IPS-NIHi7 (cell line): Measurements from ENCODE around the gene INTS1.

Experiments used
- DNase-seq: peaks from one replicate; pipeline ENCODE4 v3.0.0; 2012; ENCODE audit warnings: mixed read lengths; ENCODE audit errors: extremely low spot score

INTS1 gene

DNA sequence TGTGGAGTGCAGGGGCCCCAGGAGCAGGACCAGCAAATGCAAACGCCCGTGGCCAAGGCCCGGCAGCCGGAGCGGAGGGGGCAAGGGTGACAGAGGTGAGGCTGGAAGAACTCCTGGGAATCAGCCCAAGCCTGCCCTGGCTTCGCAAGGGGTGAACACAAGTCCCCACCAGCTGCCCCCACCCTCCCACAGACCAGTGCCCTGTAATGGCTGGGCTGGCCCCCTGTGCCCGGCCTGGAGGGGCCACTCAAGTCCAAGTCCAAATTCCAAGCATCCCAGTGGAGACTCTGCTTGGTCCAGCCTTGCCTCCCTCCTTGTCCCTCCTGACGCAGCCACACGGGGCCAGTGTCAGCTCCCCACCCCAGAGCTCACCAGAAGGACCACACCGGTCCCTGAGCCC lies 73.0 kb downstream of the INTS1 start:
- no peak for DNase-seq

DNA sequence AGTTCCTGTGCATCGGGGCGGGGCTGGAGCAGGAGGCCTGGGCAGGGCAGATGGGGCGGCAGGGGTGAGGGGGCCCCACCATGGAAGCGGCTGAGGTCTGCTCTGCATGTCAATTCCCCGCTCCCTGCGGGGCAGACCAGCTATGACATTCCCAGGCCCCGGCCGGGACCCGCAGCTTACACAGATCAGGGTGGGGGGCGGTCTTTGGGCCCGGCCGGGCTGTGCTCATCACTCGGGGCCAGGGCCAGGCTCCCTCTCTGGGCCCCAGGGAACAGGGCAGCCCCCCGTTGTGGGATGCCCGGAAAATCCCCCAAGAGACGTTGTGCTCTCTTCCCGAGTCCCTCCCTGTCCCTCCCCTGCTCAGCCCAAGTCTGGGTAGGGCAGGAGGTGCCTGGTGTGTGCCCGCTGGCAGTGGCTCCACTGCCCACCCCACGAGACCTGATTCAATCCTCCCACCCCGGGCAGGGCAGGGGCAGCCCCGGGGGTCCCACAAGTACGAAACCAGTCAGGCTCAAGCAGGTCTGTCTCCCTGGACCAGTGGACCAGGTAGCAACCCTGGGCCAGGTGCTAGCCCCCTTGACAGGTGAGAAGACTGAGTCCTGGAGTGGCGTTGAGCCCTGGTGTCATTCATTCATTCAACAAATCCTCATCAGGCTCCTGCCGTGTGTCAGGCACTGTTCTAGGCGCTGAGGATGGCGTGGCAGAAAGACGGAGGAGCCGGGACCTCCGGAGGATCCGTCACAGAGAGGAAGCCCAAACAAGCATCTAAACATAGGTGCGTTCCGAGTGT lies 73.9 kb downstream of the INTS1 start:
- DNase-seq = no peak

DNA sequence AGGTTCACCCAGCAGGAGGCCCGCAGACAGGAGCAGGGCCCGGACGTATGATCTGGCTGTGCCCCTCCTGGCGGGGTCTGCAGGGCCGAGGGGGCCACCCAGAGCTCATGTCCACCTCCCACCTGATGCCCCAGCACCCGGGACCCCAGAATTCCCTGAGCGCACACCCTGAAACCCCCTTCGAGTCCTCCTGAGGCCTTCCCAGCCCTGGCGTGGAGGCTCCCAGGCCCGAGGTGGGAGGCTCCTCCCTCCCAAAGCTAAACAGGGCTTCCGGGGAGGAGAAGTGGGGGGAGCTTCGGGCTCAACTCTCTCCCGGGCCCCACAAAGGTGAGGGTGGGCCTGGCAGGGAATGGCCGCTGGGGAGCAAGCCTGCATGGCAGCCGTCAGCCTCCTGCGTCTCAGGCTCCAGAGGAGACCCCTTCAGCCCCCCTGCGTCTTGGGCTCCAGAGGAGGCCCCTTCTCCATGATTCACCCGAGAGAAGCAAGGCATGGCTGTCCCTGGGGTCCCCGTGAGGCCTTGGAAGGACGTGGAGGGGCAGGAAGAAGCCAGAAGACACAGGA lies 75.2 kb downstream of the INTS1 start:
- no peak for DNase-seq

DNA sequence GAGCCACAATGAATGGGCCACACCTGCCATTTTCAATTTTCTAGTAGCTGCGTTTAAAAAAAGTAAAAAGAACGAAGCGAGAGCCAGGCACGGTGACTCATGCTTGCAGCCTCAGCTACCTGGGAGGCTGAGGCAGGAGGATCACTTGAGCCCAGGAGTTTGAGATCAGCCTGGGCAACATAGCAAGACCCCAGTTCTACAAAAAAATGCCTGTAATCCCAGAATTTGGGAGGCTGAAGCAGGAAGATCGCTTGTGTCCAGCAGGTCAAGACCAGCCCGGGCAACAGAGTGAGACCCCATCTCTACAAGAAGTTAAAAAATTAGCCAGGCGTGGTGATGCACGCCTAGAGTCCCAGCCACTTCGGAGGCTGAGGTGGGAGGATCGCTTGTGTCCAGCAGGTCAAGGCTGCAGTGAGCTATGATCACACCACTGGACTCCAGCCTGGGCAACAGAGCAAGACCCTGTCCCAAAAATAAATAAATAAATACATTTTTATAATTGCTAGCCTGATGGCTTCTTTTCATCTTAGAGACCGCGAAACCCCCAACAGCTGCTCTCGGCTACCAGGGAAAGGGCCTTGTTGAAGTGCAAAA lies 77.0 kb downstream of the INTS1 start:
- DNase-seq = no peak

DNA sequence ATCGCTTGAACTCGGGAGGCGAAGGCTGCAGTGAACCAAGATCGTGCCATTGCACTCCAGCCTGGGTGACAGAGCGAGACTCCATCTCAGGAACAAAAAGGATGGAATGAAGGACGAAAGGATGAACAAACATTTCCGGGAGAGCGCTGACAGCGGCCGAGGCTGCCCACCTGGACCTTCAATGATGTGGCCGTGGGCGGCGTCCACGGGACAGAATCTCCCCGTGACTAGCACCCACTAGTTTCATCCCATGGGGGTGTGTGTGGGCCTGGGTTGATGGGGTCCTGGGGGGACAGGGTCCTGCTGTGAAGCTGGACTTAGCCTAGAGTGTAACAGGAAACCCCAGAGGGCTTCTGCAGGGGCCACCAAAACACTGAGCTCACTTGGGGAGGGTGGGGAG lies 77.7 kb downstream of the INTS1 start:
- DNase-seq = no peak

DNA sequence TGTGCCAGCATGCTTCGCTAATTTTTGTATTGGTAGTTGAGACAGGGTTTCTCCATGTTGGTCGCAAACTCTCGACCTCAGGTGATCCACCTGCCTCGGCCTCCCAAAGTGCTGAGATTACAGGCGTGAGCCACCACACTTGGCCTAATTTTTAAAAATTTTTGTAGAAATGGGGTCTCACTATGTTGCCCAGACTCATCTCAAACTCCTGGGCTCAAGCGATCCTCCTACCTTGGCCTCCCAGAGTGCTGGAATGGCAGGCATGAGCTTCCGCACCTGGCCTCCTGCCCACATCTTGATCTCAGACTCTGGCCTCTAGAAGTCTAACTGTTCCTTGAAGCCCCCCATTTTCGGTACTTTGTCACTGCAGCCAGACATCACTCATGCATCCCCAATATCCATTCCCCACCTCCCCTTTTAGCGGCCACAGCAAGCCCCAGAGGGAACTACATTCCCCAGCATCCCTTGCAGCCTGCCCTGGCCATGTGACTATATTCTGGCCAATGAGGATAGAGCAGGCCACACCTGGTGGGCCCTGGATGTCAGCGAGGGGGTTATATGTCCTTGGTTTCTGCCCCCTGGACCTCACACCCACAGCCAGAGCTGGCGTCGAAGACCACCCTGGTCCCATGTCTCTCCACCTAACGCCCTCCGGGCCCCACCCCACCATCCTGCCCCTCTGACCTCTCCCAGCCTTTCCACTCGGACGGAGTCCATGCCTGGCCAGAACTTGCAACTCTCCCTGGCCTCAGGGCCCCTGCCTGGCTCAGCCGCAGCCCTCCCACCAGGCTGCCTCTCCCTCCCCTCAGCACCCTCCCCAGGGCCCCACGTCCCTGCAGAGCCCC lies 78.7 kb downstream of the INTS1 start:
- peak; percentile 85 for DNase-seq

DNA sequence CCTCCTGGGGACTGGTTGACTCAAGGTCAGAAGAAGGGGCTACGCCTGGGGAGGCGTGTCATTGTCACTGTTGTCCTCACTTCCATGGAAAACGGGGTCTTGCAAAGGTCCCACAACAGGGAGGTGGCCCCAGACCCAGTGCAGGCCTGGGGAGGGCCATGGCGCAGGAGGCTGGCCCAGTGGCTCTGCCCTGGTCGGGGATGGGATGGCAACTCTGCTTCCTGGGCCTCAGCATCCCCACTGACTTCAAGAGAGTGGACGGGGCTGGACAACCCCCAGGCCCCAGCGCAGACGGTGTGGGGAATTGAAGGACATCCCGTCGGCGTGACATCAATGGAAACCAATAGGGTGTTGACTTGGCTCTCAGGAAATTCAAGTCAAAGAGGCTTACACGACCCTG lies 80.1 kb downstream of the INTS1 start:
- no peak for DNase-seq

DNA sequence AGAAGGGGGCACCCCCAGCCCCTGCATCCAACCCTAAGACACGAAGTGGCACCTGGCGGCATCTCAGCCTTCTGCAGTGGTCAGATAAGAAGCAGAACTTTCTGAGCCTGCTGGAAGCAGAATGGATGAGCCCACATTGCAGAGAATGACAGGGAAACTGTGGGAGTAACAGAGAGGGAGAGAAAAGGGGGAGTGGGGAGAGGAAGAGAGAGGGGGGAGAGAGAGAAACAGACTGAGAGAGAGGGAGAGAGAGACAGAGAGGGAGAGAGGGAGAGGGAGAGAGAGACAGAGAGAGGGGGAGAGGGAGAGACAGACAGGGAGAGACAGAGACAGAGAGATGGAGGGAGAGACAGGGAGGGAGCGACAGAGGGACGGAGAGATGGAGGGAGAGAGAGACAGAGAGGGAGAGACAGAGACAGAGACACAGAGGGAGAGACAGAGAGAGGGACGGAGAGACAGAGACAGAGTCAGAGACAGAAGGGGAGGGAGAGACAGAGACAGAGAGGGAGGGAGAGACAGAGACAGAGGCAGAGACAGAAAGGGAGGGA lies 80.9 kb downstream of the INTS1 start:
- no peak for DNase-seq

DNA sequence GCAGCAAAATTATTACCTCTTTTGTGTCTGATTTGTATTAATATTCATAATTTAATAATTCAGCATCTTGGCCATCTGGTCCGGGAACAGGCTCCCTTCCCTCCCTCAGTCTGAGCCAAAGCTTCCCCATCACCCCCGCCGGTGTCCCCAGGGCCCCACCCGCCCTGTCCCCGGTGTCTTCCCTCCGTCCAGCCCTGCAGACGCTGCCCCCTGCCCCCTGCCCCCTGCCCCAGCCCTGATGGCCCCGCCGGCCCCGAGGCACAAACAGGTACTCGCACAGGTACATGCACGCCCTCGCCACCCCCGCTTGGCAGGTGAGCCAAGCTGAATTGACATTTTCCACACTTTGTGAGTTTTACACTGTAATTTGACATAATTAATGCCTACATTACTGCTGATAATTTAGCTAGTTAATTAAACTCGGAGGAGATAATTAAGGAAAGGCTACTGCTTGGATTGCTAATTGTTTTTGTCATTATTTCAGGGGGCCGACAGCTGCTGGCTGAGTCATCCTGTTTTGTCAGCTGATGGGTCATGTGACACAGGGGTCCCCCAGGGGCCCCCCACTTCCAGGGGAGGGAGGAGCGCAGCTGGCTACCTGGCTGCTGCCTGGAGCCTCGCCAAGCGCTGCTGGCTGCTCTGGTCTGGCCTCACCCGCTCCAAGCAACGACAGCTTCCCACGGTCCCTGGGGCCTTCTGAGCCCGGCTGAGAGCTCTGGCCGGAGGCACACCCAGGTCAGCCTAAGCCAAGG lies 81.5 kb downstream of the INTS1 start:
- DNase-seq = no peak

DNA sequence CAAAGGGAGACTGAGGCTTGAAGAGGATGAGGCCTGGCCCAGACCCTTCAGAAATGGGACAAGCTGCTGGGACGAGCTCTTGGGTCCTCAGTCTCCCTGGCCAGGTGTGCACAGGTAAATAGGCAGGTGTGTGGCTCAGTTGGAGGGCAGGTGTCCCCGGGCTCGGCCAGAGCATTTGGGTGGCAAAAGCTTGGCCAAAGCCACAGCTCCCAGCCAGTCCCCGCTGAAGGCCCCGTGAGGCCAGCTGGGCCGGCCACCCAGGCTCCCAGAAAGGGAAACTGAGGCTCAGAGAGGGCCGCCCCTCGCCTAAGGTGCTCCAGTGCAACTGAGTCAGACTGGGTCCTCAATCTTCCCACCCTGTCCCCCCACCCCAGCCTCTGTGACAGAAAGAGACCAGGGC lies 82.2 kb downstream of the INTS1 start:
- DNase-seq = no peak

DNA sequence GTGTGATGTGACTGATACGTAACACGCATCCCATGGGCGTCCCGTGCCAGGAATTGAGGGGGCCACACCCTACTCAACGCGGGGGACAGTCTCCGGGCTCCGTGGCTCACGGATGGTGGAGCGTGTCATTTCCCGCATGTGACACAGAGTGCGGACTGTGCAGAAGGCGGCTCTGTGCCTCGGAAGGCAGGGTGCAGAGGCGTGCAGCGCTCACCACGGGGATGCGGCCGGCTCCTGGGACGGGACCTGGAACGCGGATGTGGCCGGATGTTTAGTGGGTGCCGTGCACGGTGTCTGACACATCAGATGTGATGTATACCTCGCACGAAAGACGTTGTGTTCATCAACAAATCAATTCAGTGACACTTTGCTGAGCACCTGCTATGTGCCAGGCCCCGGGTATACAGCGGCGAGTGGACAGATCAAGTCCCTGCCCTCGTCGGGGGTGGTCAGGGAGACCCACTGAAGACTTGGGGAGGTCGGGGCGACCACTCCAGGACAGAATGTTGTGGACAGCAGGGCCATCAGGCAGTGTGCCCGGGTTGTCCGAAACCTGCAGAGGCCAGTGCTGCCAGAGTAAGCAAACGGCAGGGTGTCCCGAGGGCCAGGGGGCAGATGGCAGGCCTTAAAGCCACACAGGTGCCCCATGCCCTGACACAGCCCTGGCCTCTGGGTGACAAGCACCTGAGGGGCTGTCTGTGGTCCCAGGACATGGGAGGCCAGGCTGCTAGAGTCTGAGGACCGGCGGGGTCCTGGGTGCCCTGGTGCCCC lies 83.0 kb downstream of the INTS1 start:
- no peak for DNase-seq
